Measurements from ENCODE around the gene SLC25A39. TPM values are rescaled to one million over a fixed set of nuclear protein-coding genes. Genes with fewer than 3 reads are reported as not detected.
"Not testable (repeated sequence)": the region's sequence is repeated elsewhere in the genome, so short reads cannot be mapped to it uniquely, and the experiment has no call there.

Gene SLC25A39
- total and polyA plus RNA-seq, 2 of the 4 experiments (the other 2 are of a cell fraction): 49.1 to 99.7 TPM

DNA sequence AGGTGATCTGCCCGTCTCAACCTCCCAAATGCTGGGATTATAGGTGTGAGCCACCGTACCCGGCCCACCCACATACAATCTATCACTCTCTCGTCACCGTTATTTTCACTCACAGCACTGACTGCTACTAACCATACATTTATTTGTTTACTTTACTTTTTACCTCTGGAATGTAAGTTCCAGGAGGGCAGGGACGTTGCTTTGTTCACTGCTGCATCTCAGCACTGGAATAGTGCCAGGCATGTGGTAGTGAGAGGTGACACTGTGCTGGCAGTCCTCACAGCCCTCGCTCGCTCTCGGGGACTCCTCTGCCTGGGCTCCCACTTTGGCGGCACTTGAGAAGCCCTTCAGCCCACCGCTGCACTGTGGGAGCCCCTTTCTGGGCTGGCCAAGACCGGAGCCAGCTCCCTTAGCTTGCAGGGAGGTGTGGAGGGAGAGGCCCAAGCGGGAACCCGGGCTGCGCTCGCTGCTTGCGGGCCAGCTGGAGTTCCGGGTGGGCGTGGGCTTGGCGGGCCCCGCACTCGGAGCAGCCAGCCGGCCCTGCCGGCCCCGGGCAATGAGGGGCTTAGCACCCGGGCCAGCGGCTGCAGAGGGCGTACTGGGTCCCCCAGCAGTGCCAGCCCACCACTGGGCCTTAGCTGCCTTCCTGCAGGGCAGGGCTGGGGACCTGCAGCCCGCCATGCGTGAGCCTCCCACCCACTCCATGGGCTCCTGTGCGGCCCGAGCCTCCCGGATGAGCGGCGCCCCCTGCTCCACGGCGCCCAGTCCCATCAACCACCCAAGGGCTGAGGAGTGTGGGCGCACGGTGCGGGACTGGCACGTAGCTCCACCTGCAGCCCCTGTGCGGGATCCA, 44.0 kb upstream of the SLC25A39 start:
- H3K14ac ChIP-seq (replicated peaks; ENCODE audit: low read depth, low read length); CTCF ChIA-PET; ATAC-seq (ENCODE audit: low read depth); H3K36me3 ChIP-seq (ENCODE audit: control insufficient read depth, insufficient read depth, low read length); H3K4ac ChIP-seq (ENCODE audit: low read depth, low read length); H4K20me1 ChIP-seq (ENCODE audit: insufficient read depth, low read length); POLR2A ChIA-PET (ENCODE audit: unreplicated experiment); H4K8ac ChIP-seq (ENCODE audit: low read depth in 2 of 2, low read length in 2 of 2); H2BK5ac ChIP-seq (ENCODE audit: low read depth, low read length, poor library complexity, severe bottlenecking); H2BK120ac ChIP-seq (ENCODE audit: low read depth, low read length); H3K18ac ChIP-seq (ENCODE audit: low read depth, low read length); H2AK5ac ChIP-seq (ENCODE audit: low read depth, low read length); H3K9ac ChIP-seq (ENCODE audit: low read depth, low read length); H4K5ac ChIP-seq (ENCODE audit: low read depth, low read length); H2AFZ ChIP-seq (replicated peaks; ENCODE audit: low read length, poor library complexity); DNase-seq; H3K9me1 ChIP-seq (ENCODE audit: insufficient read depth, low read length); H4K91ac ChIP-seq (ENCODE audit: insufficient read depth, low read depth, low read length); dilution Hi-C loops (cut with HindIII; ENCODE audit: low sequenced_read_pairs, unreplicated experiment); H2BK15ac ChIP-seq (ENCODE audit: low read depth, low read length); H3K56ac ChIP-seq (ENCODE audit: extremely low read depth, insufficient read depth, low read length); BruUV-seq (replicated peaks); H3K27ac ChIP-seq (ENCODE audit: insufficient read depth, low read length); in situ Hi-C loops (cut with MboI; ENCODE audit: low sequenced_read_pairs); H3K79me1 ChIP-seq (ENCODE audit: low read depth in 1 of 2, low read length in 2 of 2); intact Hi-C loops (cut with micrococcal nuclease); H3K23ac ChIP-seq (ENCODE audit: low read depth, low read length); H3K9me3 ChIP-seq (ENCODE audit: control insufficient read depth, insufficient read depth, low read length); H3K4me2 ChIP-seq (ENCODE audit: low read depth, low read length); H3K4me1 ChIP-seq (ENCODE audit: control insufficient read depth, insufficient read depth, low read length); H2BK20ac ChIP-seq (ENCODE audit: low read depth, low read length); H3K4me3 ChIP-seq (ENCODE audit: insufficient read depth, low read depth, low read length); H2AK9ac ChIP-seq (replicated peaks; ENCODE audit: low read depth, low read length, poor library complexity): not testable (repeated sequence)
- WGBS, 2 experiments (ENCODE audit: extremely low coverage in 2 of 2, insufficient read length in 1 of 2): 93 to 100% methylated on average over 2 to 13 of the region's 42 CpGs
- H3K27me3 ChIP-seq (ENCODE audit: control insufficient read depth, insufficient read depth, low read length): peaks cover 31% of the 10 kb centered on the region

Data from IMR-90 (cell line).